NCI-H2029 (cell line): ENCODE results near the gene SEMA6A.
A peak's percentile ranks its signal among the peaks of the same experiment; 100 is the strongest.

ENCODE experiments used
- DNase-seq: peaks from one replicate; lab custom pipeline; 2025; lab: John Stamatoyannopoulos, UW

Gene SEMA6A

DNA sequence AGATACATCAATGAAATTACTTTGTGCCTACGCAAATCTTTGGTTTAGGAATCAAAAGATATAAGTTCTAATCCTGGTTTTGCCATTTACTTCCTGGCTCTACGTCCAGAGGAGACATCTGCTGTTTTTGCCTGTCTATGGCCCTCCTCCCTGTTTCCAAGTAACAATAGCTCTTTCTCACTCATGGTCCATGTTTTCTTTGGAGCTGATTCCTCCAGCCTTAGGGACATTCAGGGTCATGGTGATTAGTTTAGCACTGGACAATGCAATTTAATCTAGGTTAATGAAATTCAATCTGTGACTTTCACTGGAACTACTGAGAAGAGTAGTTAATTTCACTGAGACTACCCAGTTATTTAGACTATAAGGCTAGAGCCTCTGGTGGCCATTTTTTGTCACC, 170.6 kb downstream of the SEMA6A start:
- no peak for DNase-seq

- no peak for DNase-seq
Measured at GRCh38 chr5:116402235-116402634, 172.4 kb downstream of the SEMA6A start.

GRCh38 chr5:116401576-116401975, 173.0 kb downstream of the SEMA6A start:
- DNase-seq: no peak

- no peak for DNase-seq
Measured at GRCh38 chr5:116396476-116397099, 178.0 kb downstream of the SEMA6A start.

DNA sequence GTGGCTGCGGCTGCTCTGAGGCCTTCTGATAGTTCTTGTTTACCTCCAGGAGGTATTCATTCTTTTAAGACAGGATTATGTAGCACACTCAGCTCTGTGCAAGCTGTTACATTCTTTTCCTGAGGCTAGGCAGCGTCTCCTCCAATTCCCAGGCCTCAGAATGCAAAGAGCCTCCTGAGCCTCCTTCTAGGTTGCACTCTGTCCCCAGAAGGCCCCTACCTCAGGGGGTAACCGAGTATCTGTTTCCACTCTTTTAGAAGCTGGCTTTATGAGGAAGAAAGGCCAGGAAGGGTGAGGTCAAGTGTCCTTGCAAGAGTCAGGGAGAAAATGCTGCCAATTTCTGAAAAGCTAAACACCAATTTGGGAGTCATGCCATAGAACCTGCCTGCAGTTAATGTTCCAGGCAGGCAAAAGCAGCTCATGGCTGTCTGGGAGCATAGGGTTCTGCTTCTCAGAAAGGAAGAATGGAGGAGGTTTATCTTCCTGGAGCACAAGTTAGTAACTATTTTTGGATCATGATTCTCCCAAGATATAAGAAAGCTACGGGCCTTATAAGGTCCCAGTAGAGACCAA, 178.9 kb downstream of the SEMA6A start:
- no peak for DNase-seq

DNA sequence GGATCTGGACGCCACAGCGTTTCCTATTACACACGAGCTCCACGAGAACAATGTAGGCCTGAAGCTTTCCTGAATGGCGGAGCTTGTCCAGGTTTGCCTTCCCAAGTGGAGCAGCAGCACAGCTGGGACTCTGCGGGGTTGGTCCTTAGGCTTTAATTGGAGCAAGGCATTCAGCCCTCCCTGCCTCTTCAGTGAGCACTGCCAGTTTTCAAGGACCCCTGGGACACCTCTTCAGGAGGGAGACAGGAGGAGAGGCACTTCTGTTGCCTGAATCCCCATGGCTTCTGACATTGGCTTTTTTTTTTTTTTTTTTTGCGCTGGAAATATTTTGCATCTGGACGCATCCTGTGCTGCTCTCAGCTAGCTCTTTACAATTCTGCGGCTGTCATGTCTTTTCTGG, 179.4 kb downstream of the SEMA6A start:
- DNase-seq: peak; percentile 52

DNA sequence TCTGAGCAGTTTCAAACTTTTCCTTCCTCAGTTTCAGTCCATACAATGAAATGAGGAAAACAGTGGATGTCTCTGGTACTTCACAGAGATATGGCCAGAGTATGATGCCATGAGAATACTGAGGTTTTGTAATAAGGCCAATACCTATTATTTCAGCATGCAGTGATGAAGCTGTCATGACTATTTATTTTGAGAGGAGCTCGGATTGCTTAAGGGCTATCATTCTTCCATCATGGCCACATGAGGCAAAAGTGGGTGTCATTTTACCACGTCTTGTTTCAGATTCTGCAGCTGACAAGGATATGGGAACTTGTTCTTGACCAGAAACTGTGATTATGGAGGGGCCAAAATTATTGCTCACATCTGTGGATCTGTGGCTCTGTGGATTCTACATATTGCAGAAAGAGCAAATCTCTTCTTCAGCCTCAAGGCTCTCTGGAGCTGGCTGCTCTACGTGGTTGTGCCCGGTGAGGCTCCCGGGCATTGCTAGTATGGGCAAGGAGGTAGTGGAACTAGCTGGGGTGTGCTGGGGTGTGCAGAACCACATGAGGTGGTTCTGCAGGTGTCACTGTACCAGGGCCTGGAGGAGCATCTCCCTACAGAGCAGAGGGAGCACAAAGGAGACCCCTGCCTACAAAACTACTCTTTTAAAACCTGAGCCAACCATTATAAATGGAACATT, 180.3 kb downstream of the SEMA6A start:
- DNase-seq: peak; percentile 6
